AG04450 (cell line): Measurements from ENCODE around the gene CCDC63. TPM values are rescaled to one million over a fixed set of nuclear protein-coding genes. Genes with fewer than 3 reads are reported as not detected.

Source experiments
- CTCF ChIA-PET: fragments of 300-600, 350-600 bp; formaldehyde crosslinking; extraction: SDS; loops from one replicate; lab custom pipeline; 2022; ENCODE audit warnings: antibody characterized with exemption, inconsistent platforms; lab: Charles Lee
- POLR2A ChIA-PET: fragments of 350-600 bp; formaldehyde crosslinking; extraction: SDS; loops from one replicate; lab custom pipeline; 2021; ENCODE audit warnings: antibody characterized with exemption, inconsistent platforms; lab: Yijun Ruan, JAX
- DNase-seq: peaks from one replicate; pipeline ENCODE4 v3.0.0-alpha.2; 2011; ENCODE audit warnings: low read depth, low spot score
- H3K27ac ChIP-seq: one replicate; pipeline ENCODE4 v1.5.1; 2012; ENCODE audit warnings: low read depth, low read length, control low read depth
- H3K27me3 ChIP-seq: one replicate; pipeline ENCODE4 v1.6.0; 2012; ENCODE audit warnings: low read length; ENCODE audit not compliant: control insufficient read depth, insufficient read depth
- H3K4me3 ChIP-seq: 2 replicates; pipeline ENCODE4 v1.5.1; 2011; ENCODE audit warnings: mild to moderate bottlenecking, low read depth, low read length, control low read depth
- H3K9me3 ChIP-seq: 2 replicates; pipeline ENCODE4 v1.5.1; 2012; ENCODE audit warnings: low read length; ENCODE audit not compliant: control insufficient read depth, insufficient read depth
- polyA plus RNA-seq: library from polyadenylated mRNA; depleted of rRNA; stranded (reverse); fragments of >200 nt; gene quantifications from 2 replicates; pipeline ENCODE4 v1.2.3, GENCODE V29; 2011
- TF ChIP-seq, protein P1 (sequence below): IDR thresholded peaks from 2 replicates; pipeline ENCODE4 v1.5.1; 2011; ENCODE audit warnings: low read depth, low read length, control low read depth, inconsistent platforms

CCDC63 gene
- polyA plus RNA-seq, 1 experiment, result not detected

DNA sequence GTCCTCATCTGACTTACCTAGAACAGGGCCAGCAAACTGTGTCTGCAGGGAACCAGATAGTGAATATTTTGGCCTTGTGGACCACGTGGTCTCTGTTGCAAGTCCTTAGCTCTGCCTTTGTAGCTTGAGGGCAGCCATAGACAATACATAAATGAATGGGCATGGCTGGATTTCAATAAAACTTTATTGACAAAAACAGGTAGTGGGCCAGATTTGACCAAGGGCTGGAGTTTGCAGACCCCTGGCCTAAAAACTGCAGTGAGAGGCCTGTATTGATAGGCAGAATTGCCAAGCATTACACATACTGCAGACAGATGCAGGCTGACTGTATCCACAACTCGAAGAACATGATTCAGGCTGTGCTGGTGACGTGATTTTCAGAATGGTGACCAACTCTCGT, 25.3 kb downstream of the CCDC63 start:
- Histone ChIP-seq H3K27ac (no peak overlapping the region), H3K9me3 (no peaks in the 10 kb centered on the region), H3K27me3 (no peaks in the 10 kb centered on the region), H3K4me3 (no peak overlapping the region)
- TF ChIP-seq, protein P1, sequence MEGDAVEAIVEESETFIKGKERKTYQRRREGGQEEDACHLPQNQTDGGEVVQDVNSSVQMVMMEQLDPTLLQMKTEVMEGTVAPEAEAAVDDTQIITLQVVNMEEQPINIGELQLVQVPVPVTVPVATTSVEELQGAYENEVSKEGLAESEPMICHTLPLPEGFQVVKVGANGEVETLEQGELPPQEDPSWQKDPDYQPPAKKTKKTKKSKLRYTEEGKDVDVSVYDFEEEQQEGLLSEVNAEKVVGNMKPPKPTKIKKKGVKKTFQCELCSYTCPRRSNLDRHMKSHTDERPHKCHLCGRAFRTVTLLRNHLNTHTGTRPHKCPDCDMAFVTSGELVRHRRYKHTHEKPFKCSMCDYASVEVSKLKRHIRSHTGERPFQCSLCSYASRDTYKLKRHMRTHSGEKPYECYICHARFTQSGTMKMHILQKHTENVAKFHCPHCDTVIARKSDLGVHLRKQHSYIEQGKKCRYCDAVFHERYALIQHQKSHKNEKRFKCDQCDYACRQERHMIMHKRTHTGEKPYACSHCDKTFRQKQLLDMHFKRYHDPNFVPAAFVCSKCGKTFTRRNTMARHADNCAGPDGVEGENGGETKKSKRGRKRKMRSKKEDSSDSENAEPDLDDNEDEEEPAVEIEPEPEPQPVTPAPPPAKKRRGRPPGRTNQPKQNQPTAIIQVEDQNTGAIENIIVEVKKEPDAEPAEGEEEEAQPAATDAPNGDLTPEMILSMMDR, result no peak
- POLR2A ChIA-PET, result no interaction called here
- no peak for DNase-seq
- CTCF ChIA-PET, result no interaction called here

DNA sequence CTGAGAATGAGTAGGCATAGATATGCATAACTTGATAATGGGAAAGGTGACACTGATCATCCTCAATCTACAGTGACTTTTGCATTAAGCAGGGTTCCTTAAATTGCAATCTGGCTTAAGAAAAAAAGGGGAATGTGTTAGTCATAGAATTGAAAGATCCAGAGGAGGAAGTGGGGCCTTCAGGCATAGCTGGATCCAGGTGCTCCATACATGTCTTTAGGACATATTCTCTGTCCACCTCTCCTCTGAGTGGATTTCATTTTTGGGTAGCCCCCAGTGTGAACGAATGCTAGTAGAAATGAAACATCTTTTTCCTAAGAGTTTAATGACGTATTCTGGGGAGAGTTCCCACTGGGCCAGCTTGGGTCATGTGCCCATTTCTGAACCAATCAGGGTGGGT, 27.6 kb downstream of the CCDC63 start:
- ChIA-PET POLR2A (no interaction called here), CTCF (no interaction called here)
- DNase-seq, result no peak
- H3K27ac ChIP-seq, result no peak overlapping the region
- no peaks in the 10 kb centered on the region for H3K27me3 ChIP-seq
- H3K9me3 ChIP-seq, result no peaks in the 10 kb centered on the region
- TF ChIP-seq, protein P1, result no peak
- H3K4me3 ChIP-seq, result no peak overlapping the region

DNA sequence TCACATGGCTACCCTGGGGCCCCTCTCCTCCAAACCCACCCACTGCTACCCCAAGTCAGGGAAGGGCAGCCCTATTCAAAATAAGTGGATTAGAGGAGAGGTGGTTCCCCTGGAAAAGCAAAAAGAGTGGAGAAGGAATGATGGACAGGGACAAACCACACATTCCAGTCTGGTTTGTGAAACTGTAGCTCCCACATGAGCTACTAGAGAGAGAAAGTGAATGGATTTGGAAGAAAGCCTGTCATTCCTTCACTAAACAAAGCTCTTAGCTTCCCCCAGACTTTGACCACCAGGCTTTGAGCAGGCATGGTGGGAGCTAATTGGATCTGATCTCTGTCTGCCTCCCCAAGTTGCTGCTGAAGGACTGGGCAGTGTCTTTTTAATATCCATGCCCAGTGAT, 28.0 kb downstream of the CCDC63 start:
- H3K9me3 ChIP-seq, result no peaks in the 10 kb centered on the region
- H3K27ac ChIP-seq, result no peak overlapping the region
- no peak overlapping the region for H3K4me3 ChIP-seq
- TF ChIP-seq, protein P1, result no peak
- ChIA-PET POLR2A (no interaction called here), CTCF (no interaction called here)
- DNase-seq, result no peak
- no peaks in the 10 kb centered on the region for H3K27me3 ChIP-seq

DNA sequence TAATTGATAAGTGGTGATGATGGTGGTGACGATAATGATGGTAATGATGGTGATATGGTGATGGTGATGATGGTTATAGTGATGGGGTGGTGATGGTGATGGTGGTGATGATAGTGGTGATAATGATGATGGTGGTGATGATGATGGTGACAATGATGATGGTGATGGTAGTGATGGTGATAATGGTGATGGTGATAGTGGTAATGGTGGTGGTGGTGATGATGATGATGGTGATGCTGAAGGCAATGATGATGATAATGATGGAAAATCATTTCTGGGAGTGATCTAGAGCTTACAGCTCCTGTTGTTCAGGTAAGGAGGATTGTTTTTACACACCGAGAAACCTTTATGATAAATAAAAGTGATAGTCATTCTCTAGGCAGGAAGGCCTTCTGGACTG, 33.9 kb downstream of the CCDC63 start:
- Histone ChIP-seq H3K4me3 (no peak overlapping the region), H3K27me3 (no peaks in the 10 kb centered on the region), H3K9me3 (no peaks in the 10 kb centered on the region), H3K27ac (no peak overlapping the region)
- DNase-seq, result no peak
- ChIA-PET CTCF (no interaction called here), POLR2A (no interaction called here)
- TF ChIP-seq, protein P1, result no peak

DNA sequence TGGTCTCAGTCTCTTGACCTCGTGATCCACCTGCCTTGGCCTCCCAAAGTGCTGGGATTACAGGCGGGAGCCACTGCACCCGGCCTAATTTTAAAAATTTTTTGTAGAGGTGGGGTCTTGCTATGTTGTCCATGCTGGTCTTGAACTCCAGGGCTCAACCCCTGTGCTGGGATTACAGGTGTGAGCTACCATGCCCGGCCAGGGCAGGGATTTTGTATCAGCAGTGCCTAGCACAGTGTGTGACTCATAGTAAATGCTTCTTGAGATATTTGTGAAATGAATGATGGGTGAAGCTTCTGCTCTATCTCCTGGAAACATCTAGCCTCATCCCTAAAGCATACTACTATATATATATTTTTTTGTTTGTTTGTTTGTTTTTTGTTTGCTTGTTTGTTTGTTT, 36.5 kb downstream of the CCDC63 start:
- H3K4me3 ChIP-seq, result no peak overlapping the region
- H3K27ac ChIP-seq, result no peak overlapping the region
- ChIA-PET POLR2A (no interaction called here), CTCF (interaction anchor here (0.7 to 4.2 kb wide), 2 partner anchors 11 to 79 kb away, joined by 3 to 12 read pairs; no protein-coding TSS in a partner anchor)
- TF ChIP-seq, protein P1, result no peak
- no peaks in the 10 kb centered on the region for H3K9me3 ChIP-seq
- no peak for DNase-seq
- no peaks in the 10 kb centered on the region for H3K27me3 ChIP-seq
